GM12878 (cell line): ENCODE measurements around the gene GRIK1.

Experiments used
- EZH2 ChIP-seq: IDR thresholded peaks from 2 replicates; pipeline ENCODE4 v1.6.1; 2012; ENCODE audit warnings: low read depth, mild to moderate bottlenecking, control low read depth, inconsistent platforms, low read length, borderline replicate concordance; ENCODE audit not compliant: control insufficient read depth
- HDAC2 ChIP-seq: fragments of 200-600 bp; sonication (generic); IDR thresholded peaks from 2 replicates; pipeline ENCODE4 v1.6.1; 2017
- NBN ChIP-seq: fragments of 450-650 bp; IDR thresholded peaks from 2 replicates; pipeline ENCODE4 v1.6.1; 2016
- PML ChIP-seq: IDR thresholded peaks from 2 replicates; pipeline ENCODE4 v1.6.1; 2012; ENCODE audit warnings: low read length, inconsistent platforms
- POLR2A ChIP-seq: IDR thresholded peaks from 2 replicates; pipeline ENCODE4 v1.6.1; 2011; ENCODE audit warnings: low read depth, mild to moderate bottlenecking, low read length
- TCF7 ChIP-seq: IDR thresholded peaks from 2 replicates; pipeline ENCODE4 v1.6.1; 2014; ENCODE audit warnings: antibody characterized with exemption, borderline replicate concordance
- TF ChIP-seq, protein P1 (sequence below), 3 experiments: IDR thresholded peaks in 2 of 3; conservative IDR thresholded peaks in 1 of 3; 2 replicates each; pipeline ENCODE4 v1.5.1; 2011; ENCODE audit warnings: low read depth in 3 of 3, low read length in 3 of 3, mild to moderate bottlenecking in 3 of 3, control low read depth in 2 of 3, moderate library complexity in 2 of 3, inconsistent platforms in 1 of 3, mixed read lengths in 1 of 3; ENCODE audit not compliant: control insufficient read depth in 2 of 3, insufficient read depth in 1 of 3; ENCODE audit errors: extremely low read depth in 1 of 3

GRCh38 chr21:29684106-29684505 lies 255.7 kb downstream of the GRIK1 start:
- TF ChIP-seq, protein P1, sequence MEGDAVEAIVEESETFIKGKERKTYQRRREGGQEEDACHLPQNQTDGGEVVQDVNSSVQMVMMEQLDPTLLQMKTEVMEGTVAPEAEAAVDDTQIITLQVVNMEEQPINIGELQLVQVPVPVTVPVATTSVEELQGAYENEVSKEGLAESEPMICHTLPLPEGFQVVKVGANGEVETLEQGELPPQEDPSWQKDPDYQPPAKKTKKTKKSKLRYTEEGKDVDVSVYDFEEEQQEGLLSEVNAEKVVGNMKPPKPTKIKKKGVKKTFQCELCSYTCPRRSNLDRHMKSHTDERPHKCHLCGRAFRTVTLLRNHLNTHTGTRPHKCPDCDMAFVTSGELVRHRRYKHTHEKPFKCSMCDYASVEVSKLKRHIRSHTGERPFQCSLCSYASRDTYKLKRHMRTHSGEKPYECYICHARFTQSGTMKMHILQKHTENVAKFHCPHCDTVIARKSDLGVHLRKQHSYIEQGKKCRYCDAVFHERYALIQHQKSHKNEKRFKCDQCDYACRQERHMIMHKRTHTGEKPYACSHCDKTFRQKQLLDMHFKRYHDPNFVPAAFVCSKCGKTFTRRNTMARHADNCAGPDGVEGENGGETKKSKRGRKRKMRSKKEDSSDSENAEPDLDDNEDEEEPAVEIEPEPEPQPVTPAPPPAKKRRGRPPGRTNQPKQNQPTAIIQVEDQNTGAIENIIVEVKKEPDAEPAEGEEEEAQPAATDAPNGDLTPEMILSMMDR (IDR thresholded peaks at IDR 0.05 in 2 of 3, conservative IDR thresholded peaks at IDR 0.05 in 1 of 3; ENCODE audit: control insufficient read depth in 2 of 3, extremely low read depth in 1 of 3, insufficient read depth in 1 of 3, low read depth in 3 of 3, low read length in 3 of 3): no peak
- TF ChIP-seq NBN: no peak
- TF ChIP-seq PML: no peak
- TF ChIP-seq HDAC2: no peak
- TF ChIP-seq TCF7: no peak
- no peak for TF ChIP-seq POLR2A
- no peak for TF ChIP-seq EZH2
